HEK293 (cell line): ENCODE data around the gene TMED7.

Experiments
- CTCF ChIP-seq: fragments of 450-650 bp; formaldehyde crosslinking; IDR thresholded peaks from 2 replicates; pipeline ENCODE4 v1.5.1; 2016; ENCODE audit warnings: missing biosample characterization, missing genetic modification characterization
- MEIS1 ChIP-seq: sonication (generic); formaldehyde crosslinking; IDR thresholded peaks from 2 replicates; pipeline ENCODE4 v1.8.1; 2022; ENCODE audit warnings: missing genetic modification reagents, mild to moderate bottlenecking, borderline replicate concordance
- OVOL3 ChIP-seq: fragments of 450-650 bp; formaldehyde crosslinking; IDR thresholded peaks from 2 replicates; pipeline ENCODE4 v1.5.1; 2016; ENCODE audit warnings: missing biosample characterization, missing genetic modification characterization
- ZFP69B ChIP-seq: fragments of 450-650 bp; formaldehyde crosslinking; IDR thresholded peaks from 2 replicates; pipeline ENCODE4 v1.5.1; 2016; ENCODE audit warnings: missing biosample characterization, missing genetic modification characterization
- ZIC2 ChIP-seq: fragments of 450-650 bp; formaldehyde crosslinking; IDR thresholded peaks from 2 replicates; pipeline ENCODE4 v1.5.1; 2016; ENCODE audit warnings: missing biosample characterization, missing genetic modification characterization
- ZNF16 ChIP-seq: fragments of 450-650 bp; formaldehyde crosslinking; IDR thresholded peaks from 2 replicates; pipeline ENCODE4 v1.5.1; 2016; ENCODE audit warnings: low read depth, missing biosample characterization, missing genetic modification characterization
- ZNF202 ChIP-seq: fragments of 450-650 bp; formaldehyde crosslinking; IDR thresholded peaks from 2 replicates; pipeline ENCODE4 v1.5.1; 2016; ENCODE audit warnings: missing biosample characterization, missing genetic modification characterization, borderline replicate concordance
- ZNF211 ChIP-seq: fragments of 450-650 bp; formaldehyde crosslinking; IDR thresholded peaks from 2 replicates; pipeline ENCODE4 v1.5.1; 2016; ENCODE audit warnings: low read depth, missing biosample characterization, missing genetic modification characterization
- ZSCAN18 ChIP-seq: fragments of 450-650 bp; formaldehyde crosslinking; IDR thresholded peaks from 2 replicates; pipeline ENCODE4 v1.5.1; 2016; ENCODE audit warnings: missing biosample characterization, missing genetic modification characterization

GRCh38 chr5:115573133-115573532 is 52.7 kb downstream of the TMED7 start:
- no peak for TF ChIP-seq CTCF (tag by site-specific recombination)
- no peak for TF ChIP-seq ZNF16 (tag by site-specific recombination)
- no peak for TF ChIP-seq ZSCAN18
- TF ChIP-seq MEIS1 (CRISPR knock-in tag), result no peak
- TF ChIP-seq OVOL3 (tag by site-specific recombination), result no peak
- TF ChIP-seq ZFP69B (tag by site-specific recombination), result no peak
- no peak for TF ChIP-seq ZNF211 (tag by site-specific recombination)
- no peak for TF ChIP-seq ZIC2 (tag by site-specific recombination)
- no peak for TF ChIP-seq ZNF202 (tag by site-specific recombination)
